ENCODE measurements around the gene NCK2.
A peak's percentile ranks its signal among the peaks of the same experiment; 100 is the strongest.

The NCK2 gene

GRCh38 chr2:105736145-105736544 is 8.6 kb upstream of the NCK2 start:
- no peak for DNase-seq (ENCODE audit: low read depth, low spot score)

GRCh38 chr2:105737980-105738657 is 6.6 kb upstream of the NCK2 start:
- no peak for DNase-seq (ENCODE audit: low read depth, low spot score)

- DNase-seq (ENCODE audit: low read depth, low spot score), result no peak
These were observed 6.0 kb upstream of the NCK2 start for GRCh38 chr2:105738658-105739241.

GRCh38 chr2:105739426-105739825 is 5.3 kb upstream of the NCK2 start:
- no peak for DNase-seq (ENCODE audit: low read depth, low spot score)

GRCh38 chr2:105739944-105740530 is 4.7 kb upstream of the NCK2 start:
- no peak for DNase-seq (ENCODE audit: low read depth, low spot score)

- no peak for DNase-seq (ENCODE audit: low read depth, low spot score)
These were observed 3.5 kb upstream of the NCK2 start for GRCh38 chr2:105741174-105741573.

GRCh38 chr2:105741617-105742016 is 3.1 kb upstream of the NCK2 start:
- no peak for DNase-seq (ENCODE audit: low read depth, low spot score)

GRCh38 chr2:105744091-105744908 is 412 bp upstream of the NCK2 start:
- no peak for DNase-seq (ENCODE audit: low read depth, low spot score)

GRCh38 chr2:105746177-105747080 is 1.7 kb downstream of the NCK2 start:
- no peak for DNase-seq (ENCODE audit: low read depth, low spot score)

GRCh38 chr2:105747254-105747894 is 2.7 kb downstream of the NCK2 start:
- DNase-seq (ENCODE audit: low read depth, low spot score), result no peak

GRCh38 chr2:105747991-105748390 is 3.3 kb downstream of the NCK2 start:
- no peak for DNase-seq (ENCODE audit: low read depth, low spot score)

- no peak for DNase-seq (ENCODE audit: low read depth, low spot score)
These were observed 3.9 kb downstream of the NCK2 start for GRCh38 chr2:105748566-105748965.

GRCh38 chr2:105749583-105750400 is 5.1 kb downstream of the NCK2 start:
- DNase-seq (ENCODE audit: low read depth, low spot score), result peak; percentile 58

GRCh38 chr2:105750735-105751134 is 6.0 kb downstream of the NCK2 start:
- DNase-seq (ENCODE audit: low read depth, low spot score), result no peak

- DNase-seq (ENCODE audit: low read depth, low spot score), result no peak
These were observed 6.6 kb downstream of the NCK2 start for GRCh38 chr2:105751272-105751671.

- DNase-seq (ENCODE audit: low read depth, low spot score), result no peak
These were observed 8.1 kb downstream of the NCK2 start for GRCh38 chr2:105752691-105753358.

GRCh38 chr2:105753380-105753779 is 8.7 kb downstream of the NCK2 start:
- DNase-seq (ENCODE audit: low read depth, low spot score), result no peak

GRCh38 chr2:105754011-105754410 is 9.3 kb downstream of the NCK2 start:
- no peak for DNase-seq (ENCODE audit: low read depth, low spot score)

- no peak for DNase-seq (ENCODE audit: low read depth, low spot score)
These were observed 10.3 kb downstream of the NCK2 start for GRCh38 chr2:105754994-105755393.

Data from brain pericyte (primary cell).